GM21723 (cell line): Measurements from ENCODE around the gene MRPS27.
A peak's percentile ranks its signal among the peaks of the same experiment; 100 is the strongest.

Experiments used
- ATAC-seq: cut with Tn5 transposase; IDR thresholded peaks from one replicate; pipeline ENCODE4 v1.9.1; 2021; ENCODE audit warnings: mild to moderate bottlenecking, moderate library complexity; ENCODE audit not compliant: unreplicated experiment

MRPS27 gene

DNA sequence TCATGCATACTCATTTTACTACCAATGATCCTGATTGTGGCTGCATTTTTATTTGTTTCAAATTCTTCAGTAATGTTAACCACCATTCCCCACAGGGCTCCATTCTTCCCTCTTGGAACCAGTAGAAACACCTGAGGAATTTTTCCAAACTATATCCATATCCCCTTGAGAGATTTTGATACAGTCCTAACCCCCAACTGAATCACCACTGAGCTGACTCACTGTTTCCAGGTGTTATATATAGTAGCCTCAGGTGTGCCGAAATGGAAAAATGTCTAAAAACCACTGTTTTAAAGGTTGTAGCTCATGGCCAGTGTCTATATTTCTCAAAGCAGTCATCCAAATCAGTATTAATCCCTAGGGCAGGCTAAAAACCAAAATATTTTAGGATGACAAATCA, 85.2 kb downstream of the MRPS27 start:
- no peak for ATAC-seq

DNA sequence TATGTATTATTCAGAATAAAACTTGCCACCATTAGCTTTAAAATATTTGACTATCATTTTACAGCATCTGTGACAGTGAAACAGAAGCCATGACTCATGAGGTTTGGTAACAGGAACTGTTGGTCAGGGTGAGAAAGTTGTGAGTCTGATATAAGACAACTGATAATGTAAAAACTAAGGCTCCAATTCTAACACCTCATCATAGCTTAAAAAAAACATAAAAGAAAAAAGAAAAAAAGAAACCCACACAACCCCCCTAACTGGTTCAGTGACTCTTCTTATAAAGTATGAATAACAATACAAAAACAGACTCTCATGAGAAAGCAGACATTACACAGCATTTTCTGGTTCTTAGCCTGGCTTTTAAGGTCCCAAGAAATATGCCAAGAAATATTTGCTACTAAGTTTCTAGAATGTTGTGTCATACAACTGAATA, 85.8 kb downstream of the MRPS27 start:
- ATAC-seq = peak; percentile 87

DNA sequence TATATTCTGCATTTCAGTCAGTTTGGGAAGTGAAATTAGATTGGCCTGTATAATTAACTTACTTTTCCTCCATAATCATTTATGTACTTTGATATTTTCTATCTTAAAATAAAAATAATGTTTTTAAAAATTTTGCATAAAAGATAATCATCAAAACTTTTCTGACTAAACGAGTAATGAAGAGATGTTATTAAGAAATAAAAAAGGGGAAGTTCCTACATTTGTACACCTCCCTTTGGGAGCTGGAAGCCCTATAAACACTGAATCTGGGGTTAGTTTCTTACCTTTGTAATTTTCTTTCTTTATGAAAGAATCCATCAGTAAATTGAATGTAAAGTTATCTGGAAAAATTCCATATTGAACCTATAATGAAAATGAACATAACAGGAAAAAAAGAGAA, 86.2 kb downstream of the MRPS27 start:
- no peak for ATAC-seq

DNA sequence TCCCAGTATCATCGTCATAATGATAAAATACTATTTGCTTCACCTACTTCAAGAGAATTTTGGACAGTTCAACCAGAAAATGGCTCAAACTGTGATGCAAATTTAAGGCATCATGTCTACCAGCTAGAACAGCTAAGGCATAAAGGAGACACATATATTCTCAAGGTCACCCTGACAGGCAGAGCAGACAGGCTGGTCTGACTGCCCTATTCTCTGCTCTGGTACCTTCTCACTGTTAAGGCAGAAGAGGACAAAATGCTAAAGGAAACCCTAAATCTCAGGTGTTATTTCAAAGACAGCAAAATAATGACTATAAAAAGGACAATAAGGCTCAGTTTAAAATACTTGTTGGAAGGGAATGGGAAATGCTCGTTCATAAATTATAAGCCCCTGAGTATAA, 87.2 kb downstream of the MRPS27 start:
- no peak for ATAC-seq

DNA sequence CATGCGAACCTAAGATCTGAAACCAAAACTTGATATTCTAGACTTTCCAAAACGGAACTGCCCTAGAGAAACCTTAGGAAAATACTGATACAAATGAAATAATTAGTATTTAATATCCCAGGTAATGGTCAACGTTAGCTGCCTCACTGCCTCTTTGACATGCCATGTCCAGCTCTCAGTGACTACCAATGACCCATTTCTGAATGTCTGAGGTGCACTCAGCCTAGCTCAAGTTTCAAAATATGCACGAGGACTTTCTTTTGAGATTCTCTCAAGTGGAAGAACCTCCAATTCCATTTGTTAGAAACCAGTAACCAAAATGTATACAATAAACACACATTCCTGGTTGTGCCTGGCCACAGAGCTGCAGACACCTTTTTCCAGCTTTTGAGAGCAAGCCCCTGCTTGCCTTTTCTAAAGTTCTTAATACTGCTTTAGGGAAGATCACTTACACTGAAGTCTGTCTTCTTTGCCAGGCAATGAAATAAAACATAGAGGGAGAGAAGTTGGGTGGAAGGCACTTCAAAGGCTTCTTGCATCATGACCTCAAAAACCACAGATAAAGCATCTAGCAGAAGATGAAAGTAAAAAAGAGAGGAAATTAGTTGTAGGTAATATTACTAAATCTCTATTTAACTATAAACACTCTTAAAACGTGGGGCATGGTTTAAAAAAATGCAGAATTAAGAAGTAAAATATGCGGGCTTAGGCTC, 87.9 kb downstream of the MRPS27 start:
- no peak for ATAC-seq

DNA sequence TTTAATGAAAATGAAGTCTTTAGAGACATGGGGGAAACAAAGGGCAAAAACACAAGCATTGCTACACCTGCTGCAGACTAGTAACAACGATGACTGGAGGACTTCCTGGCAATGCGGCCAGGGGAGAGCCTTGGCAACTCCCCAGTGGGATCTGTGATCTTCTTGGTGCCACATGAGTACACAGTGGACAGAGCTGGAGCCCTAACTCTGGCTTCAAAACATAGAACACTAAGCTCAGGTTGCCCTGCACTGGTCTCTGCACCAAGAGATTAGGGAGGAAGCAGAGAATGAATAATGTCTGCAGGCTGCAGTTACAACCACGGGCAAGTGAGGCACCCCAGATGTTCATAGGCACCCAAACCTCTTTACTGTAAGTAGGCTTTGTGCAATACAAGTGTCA, 91.1 kb downstream of the MRPS27 start:
- no peak for ATAC-seq

DNA sequence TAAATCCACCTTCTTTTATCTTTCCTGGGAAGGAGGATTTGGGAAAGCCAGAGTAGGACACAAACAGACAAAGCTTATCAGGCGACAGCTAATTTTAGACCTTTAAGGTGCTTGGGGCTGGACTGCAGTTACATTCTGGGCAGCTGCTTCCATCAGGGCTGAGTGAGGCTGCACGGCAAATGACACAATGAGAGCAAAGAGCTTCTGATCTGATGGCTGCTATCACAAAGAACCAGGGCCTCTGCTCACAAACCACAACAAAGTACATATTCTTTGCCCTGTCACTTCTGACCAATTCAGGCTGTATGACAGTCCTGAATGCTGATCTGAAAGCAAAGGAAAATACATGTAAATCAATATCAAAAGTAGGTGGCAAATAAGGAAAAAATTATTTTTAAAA, 93.1 kb downstream of the MRPS27 start:
- ATAC-seq = no peak

DNA sequence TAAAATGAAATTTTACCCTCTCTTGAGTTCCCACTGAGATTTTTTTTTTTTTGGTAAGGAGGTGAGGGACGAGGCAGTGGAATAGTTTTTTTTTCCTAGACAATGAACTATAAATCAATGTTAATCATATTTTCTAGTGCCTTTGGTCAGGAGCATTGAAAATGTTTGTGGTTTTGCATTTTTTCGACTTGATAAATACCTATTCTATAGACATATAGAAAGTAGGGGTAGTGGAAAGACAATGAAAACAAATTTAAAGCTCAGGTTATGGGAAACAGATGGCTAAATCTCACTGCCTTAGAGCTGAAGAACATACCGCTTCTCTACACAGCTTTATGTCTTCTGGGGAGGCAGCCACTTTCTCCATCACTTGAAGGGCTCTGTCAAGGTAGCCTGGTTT, 94.3 kb downstream of the MRPS27 start:
- no peak for ATAC-seq

DNA sequence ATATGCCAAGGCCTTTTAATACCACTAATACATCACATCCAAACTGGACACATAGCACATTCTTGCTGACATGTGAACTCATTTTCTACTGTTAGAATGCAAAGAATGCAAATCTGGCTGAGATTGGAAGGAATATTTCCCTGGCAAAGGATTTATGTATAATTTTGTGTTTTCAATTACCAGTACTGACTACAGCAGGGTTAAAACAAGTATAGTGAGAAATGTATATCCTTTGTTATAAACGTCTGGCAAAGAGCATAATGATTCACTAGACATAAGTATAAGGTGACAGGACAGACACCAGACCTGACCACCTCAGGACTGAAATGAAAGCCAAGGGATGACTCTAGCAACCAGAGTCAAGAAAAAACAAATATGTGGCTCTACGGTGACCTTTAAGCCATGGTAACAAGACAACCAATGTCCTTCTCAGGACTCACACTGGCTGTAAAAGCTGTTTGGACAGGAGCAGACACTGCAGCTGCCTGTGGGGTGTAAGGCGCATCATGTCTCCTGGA, 95.0 kb downstream of the MRPS27 start:
- no peak for ATAC-seq

DNA sequence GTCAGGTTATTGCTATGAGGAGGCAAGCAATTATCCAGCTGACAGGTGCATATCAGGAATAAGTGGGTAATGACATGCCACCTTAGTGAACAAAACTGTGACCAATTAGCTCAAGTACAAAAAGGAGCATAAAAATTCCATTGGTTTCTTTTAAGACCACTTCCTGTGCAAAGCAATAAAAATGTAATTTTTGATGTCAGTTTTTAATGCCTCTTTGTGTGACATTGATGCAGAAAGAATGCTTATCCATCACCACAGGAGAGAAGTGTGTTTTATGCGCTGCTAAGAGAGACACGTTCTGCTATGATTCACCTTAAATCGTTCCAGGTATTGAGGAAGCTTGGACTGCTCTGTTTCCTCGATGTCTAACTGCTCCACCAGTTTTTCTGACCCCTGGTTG, 96.7 kb downstream of the MRPS27 start:
- no peak for ATAC-seq

DNA sequence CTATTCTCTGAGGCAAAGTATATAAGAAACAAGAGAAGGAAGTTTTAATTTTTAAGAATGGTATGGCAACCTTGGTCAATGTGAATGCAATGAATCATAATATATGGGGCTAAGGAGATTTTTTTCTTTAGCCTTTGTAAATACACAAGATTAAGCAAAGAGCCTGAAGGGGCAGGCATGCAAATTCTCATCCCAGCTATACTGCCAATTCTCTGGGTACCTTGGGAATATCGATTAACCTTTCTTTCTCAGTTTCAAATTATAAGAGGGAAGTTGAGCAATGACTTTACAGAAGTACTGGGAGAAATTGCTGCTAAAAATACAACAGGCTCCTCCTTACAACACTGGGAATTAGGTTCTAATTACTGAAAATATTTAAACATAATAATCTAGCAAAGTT, 97.5 kb downstream of the MRPS27 start:
- ATAC-seq = no peak

DNA sequence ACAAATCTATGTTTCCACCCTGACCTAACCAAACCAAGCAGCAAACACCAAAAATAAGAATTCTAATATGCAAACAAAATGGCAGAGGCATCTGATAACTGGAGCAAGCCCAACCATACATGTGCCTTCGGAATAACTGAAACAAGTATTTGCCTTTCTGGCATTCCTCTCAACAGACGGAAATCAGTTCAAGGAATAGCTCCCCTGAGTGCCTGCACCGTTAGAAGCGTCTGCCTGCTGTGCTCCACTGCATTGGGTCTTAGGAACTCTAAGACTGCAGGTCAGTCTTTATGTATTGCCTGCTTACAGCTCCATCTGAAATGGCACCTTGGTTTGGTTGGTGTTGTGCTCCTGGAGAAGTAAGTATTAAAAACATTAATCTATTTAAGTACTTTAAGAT, 98.5 kb downstream of the MRPS27 start:
- ATAC-seq = no peak

DNA sequence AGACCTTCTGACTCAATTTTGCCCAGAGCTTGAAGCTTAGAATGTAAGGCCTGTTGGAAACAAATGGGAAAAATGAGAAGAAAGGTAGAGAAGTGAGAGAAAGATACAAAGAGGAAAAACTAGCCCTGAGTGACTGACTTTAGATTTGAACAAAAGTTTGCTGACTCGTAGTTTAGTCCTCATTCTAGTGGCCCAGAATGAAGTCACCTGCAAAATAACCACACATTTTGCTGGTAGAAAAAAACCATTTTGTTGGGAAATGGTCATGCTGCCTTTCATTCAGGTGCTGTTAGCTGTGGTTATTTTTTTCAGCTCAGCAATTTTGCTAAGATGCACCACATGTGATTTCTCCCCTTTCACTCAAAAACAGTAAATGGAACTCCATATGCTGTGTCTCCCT, 98.9 kb downstream of the MRPS27 start:
- ATAC-seq = no peak

DNA sequence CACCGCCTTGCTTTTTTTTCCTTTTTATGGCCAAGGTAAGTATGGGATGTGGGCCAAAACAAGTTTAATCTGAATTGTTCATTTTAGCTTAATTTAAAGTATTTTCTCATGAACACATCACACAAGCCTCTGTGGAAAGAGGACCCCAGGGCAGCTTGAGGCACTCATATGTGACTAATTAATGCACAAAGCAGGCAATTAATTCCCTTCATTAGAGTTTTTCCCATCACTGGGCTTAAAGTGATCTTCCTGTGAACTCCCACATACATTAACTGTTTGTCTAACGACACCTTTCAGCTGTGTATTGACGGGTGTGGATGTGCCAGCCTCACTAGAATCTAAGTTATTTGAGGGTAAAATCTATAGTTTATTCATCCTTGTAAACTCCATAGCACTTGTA, 103.3 kb downstream of the MRPS27 start:
- ATAC-seq = no peak

DNA sequence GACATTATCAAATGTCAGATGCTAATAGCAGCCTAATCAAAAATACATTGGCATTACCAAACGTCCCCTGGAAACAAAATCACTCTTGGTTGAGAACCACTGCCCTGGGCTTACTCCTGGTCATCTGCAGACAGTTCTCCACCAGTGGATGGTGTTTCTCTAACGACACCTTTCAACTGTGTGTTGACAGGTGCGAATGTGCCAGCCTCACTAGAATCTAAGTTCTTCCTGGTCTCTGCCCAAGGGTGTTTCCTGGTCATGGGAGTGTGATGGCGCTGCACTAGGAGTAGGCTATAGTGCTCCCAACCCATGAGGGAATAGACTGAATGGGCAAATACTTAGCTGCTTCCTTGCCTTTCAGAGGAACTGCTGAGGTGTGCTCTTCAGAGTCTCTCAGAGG, 105.9 kb downstream of the MRPS27 start:
- ATAC-seq = no peak

DNA sequence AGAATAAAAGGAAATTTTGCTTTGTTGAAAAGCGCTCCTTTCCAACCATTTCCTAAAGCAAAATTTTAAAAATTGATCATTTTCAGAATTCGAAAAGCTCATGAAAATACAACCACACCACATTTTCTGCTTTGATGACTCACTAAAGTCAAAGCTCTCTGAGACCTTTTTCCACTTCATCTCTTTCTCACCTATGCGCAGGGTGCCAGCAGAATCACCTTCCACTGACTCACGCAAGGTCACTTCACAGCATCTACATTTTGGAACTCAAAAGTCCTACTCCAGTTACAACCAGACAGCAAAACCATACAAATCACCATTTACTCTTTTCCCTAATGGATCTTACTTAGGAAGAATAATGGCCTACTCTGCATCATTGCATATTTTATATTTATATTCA, 106.6 kb downstream of the MRPS27 start:
- ATAC-seq = no peak

DNA sequence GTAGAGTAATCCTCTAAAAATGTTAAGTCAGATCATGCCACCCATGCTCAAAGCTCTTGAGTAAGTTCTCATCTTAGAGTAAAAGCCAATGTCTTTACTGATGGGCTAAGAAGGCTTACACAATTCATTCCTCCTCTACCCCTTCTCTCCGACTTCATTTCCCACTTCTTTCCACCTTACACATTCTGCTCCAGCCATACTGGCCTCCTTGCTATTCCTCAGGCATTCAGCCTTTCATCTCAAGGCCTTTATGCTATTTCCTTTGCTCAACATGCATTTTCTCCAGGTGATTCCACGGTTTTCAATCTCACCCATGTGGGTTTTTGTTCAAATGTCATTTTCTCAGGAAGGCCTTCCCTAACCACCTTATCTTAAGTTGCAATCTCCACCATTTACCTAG, 107.9 kb downstream of the MRPS27 start:
- ATAC-seq = no peak

DNA sequence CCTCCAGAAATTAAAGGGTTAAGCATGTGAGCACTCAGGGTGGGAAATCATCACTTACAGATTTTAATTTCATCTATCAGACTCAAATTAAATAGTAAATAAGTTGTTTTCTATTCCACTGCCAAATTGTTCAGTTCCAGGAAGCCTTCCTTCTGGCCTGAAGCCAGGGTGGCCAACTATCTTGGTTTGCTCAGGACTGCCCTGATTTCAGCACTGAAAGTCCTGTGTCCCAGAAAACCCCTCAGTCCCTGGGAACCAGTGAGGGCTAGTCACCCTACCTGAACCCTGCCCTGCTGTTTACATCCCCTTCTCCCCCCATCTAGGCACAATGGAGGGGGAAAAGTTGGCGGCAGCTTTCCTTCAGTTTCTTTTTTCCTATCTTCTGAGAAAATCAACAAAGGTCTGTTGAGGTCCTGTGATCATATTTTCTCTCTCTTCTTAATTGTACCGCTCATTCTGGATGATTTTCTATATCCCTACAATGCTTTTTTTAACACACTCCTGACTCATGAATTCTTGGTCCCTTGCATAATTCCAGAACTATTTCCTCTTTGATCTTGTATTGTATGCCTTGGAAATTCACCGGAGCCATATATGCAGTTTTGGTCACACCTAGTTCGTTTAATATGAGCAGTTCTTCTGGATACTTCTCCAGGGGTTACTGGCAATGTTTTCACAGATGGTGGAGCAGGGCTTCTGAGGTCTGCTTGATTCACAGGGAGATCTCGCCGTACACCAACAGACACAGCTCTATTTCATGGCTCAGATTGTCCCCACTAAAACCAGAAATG, 109.0 kb downstream of the MRPS27 start:
- no peak for ATAC-seq

DNA sequence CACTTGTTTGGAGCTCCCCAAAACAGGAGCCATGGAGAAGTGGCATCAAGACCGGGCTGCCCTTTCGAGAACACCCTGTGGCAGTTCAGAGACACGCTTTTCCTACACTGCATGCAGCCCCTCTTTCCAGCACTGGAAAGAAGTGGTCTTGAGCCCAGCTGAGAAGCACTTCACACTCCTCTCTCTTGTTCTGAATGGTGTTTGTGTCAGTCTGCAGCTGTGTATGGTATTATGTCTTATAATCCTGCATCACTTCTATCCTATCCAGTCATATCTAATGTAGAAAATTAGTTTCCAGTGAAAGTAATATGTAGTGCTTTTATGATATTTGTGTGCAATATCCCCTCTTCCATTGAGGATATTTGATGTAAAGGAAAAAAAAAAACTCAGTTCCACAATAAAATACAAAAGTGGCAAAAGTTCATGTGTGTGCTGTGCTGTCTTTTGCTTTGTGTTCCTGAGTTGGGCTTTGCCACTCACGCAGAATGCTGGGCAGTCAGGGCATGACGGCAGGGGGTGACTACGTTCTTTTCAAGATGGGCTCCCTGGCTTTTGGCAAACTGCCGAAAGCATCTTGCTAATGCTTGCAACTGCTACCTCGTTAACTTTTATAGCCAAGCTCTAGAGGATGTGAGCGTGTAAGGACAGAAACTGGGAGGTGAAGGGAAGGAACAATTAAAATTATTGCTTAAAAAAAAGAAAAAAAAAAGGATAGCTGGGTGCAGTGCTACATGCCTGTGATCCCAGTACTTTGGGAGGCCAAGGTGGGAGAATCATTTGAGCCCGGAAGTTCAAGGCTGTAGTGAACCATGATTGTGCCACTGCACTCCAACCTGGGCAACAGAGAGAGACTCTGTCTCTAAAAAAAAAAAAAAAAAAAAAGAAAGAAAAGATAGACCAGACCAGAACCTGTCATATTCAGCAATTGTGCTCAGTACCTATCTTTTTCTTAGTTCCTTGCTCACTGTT, 110.6 kb downstream of the MRPS27 start:
- ATAC-seq = no peak

DNA sequence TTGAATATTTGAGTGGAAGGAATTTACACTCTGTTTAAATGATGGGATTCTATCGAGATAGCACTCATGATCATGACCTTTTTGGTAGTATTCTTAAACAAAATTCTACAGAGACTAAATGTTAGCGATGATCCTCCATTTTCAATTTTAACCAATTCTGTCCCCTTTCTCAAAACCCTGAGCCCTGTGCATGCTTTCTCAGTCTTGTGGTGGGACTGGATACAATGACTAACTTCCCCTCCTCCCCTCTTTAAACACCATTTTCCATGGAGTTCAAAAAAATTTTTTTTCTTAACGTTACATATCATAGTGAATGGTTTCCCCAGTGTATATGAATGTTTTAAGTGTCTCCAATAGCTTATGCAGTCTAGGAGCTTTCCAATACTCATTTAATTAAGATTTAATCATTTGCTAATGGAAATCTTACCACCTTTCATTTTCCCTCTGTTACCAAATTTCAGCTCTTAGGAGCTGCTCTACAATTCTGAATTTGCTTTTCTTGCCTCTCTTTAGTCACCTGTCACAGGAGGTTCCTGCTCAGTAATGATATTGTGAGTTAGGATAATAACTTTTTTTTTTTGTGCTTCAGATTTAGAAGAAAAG, 111.6 kb downstream of the MRPS27 start:
- no peak for ATAC-seq

DNA sequence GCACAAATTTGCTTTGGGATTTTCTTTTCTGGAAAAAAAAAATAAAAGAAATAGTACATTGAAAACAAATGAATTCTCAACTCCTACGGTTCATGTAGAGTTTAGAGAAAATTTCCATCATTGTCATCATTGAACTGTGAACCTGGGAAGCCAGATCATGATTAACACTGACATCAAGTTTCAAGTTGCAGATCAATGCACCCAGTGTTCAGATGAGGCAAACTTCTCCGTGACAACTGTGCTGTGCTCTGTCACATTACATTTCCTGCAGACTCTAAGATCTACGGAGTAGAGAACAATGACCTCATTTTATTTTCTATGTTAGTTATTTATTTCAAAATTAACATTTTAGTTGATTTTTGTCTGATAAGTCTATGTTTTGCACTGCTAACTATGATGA, 113.0 kb downstream of the MRPS27 start:
- no peak for ATAC-seq
